ENCODE results near the gene PLP2.

Gene PLP2

DNA sequence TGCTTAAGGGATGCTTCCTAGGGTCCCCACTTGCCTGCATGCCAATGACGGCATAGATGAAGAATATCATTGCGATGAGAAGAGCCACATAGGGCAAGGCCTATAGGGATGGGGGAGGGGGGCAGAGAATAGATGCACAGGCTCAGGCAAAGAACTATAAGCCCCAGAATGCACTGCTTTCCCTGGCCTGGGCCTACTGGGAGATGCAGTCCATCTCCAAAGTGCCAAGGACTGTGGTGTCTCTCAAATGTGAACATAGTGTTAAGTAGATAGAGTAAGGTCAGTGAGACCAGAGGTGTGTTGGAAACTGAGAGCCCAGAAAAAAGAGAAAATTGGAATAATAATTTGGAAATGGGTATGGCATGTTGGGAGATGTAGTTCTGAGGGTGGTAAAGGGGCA, 40.5 kb downstream of the PLP2 start:
- no peak for DNase-seq

DNA sequence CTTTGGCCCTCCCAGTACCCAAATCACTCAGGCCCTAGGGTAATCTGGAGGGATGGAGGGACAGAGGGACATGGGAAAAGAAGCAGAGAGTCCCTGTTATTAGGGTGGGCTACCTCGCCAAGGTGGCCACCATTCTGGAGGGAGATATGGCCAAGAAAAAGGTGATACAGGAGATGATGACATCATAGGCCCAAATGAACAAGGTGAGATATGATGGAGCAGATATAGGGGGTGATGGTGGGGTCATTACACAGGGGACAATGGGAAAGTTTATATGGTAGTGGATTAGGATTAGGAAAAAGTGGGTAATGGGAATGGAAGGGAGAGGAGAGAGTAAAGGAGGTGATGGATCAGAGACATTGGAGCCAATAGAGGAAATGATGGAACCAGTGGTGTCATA, 41.2 kb downstream of the PLP2 start:
- no peak for DNase-seq

DNA sequence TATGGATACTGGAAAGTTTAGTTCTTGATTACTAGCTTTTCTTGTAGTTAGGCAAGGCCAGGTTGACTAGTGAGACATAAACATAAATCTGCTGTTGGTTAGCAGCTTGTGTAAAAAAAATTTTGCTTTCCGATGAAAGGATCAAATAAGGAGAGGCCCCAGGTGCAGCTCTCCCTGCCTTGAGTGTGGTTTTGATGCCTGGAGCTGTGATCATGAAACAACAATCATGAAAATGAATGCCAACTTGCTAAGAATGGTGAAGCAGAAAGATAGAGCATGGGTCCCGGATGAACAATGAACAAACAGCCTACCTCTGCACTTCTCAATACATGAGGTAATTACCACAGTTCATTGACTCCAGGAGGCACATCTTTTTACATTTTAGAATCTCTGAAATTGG, 42.7 kb downstream of the PLP2 start:
- no peak for DNase-seq

DNA sequence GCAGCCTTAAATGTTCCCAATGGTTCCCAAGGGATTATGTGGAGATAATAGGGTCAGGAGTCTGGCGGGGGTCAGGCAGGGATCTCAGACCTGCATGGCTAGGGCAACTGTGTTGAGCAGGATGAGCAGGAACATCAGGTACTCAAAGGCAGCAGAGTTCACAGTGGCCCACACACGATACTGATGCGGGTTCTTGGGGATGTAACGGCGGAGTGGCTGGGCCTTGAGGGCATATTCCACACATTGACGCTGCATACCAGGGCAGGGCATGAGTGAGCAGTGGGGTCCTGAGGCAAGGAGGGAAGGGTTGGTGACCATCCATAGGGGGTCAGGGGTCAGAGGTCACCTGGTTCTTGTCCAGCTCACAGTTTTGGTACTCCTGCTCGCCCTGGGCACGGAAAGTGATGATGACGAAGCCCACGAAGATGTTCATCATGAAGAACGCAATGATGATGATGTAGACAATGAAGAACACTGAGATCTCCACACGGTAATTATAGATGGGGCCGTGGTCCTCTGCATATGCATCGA, 43.4 kb downstream of the PLP2 start:
- DNase-seq: no peak

DNA sequence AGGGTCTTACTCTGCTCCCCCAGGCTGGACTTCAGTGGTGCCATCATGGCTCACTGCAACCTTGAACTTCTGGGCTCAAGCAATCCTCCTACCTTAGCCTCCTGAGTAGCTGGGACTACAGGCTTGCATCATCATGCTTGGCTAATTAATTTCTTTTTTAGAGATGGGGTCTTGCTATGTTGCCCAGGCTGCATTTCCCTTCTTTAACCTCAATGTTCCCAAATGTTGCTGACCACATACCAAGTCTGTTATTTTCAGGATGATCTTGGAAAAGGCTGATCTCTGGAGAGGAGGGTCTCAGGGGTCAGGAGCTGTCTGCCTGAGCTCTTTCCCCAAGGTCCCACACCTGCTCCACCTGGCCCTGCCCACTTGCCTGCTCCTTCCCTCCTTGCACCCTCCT, 48.4 kb downstream of the PLP2 start:
- DNase-seq: no peak

DNA sequence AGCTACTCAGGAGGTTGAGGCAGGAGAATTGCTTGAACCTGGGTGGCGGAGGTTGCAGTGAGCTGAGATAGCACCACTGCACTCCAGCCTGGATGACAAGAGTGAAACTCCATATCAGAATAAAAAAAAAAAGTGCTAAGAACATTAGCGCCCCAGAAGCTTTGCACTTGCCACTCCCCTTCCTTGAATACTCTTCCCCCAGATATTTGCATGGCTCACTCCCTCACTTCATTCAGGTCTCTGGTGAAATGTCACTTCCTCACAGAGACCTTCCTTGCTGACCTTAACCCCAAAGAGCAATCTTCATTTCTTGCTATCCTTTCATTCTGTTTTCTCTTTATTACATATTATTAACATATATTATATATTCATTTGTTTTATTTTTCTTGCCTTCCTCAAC, 50.2 kb downstream of the PLP2 start:
- no peak for DNase-seq
